Glomerular visceral epithelial cell (primary cell): ENCODE measurements around the gene NFATC2.

ENCODE experiments used
- DNase-seq: peaks from one replicate; pipeline ENCODE4 v3.0.0-alpha.2; 2016; ENCODE audit errors: extremely low spot score

The NFATC2 gene

GRCh38 chr20:51429696-51430095 lies 112.8 kb downstream of the NFATC2 start:
- no peak for DNase-seq

GRCh38 chr20:51429144-51429482 lies 113.4 kb downstream of the NFATC2 start:
- no peak for DNase-seq

- DNase-seq: no peak
Measured at GRCh38 chr20:51428401-51429143, 113.9 kb downstream of the NFATC2 start.

GRCh38 chr20:51427651-51428291 lies 114.7 kb downstream of the NFATC2 start:
- DNase-seq: no peak

DNA sequence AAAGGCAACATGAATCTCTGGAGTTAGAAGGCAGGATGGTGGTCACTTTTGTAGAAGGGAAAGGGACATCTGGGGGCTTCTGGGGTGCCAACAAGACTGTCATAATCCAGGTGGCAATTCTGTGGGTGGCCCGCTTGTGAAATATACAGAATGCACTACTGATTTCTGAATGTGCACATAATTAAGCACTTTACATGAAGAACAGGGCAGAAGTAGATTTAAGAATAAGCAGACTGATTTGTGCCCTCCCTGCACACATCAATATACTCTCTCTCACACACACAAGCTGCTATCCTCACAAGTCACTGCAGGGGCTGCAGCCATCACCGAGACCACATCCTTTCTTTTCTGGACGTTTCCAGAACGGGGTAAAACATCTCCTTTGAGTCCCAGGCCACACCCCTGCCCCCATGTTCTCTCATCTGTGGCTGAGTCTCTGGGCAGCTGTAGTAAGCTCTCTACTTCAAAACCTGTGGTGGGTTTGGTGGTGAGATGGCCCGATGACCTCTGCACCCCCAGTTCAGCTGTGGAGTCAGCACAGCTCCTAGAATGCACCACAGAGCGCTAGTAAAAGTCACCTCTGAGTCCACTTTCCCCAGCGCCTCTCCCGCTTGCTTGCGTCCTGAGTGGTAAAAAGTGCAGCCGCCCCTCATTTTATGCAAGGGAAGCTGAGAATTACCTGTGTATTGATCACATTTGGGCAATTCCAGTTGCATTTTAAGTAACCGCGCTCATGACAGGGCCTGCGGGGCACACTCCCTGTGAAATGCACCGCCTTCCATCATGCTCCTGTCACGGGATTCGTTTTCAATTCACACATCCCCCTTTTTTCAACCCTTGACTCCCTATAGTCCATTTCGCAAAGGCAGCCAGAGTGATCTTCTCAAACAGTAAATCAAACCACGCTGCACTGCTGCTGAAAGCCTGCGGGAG lies 115.5 kb downstream of the NFATC2 start:
- no peak for DNase-seq

GRCh38 chr20:51425347-51426106 lies 117.0 kb downstream of the NFATC2 start:
- no peak for DNase-seq

DNA sequence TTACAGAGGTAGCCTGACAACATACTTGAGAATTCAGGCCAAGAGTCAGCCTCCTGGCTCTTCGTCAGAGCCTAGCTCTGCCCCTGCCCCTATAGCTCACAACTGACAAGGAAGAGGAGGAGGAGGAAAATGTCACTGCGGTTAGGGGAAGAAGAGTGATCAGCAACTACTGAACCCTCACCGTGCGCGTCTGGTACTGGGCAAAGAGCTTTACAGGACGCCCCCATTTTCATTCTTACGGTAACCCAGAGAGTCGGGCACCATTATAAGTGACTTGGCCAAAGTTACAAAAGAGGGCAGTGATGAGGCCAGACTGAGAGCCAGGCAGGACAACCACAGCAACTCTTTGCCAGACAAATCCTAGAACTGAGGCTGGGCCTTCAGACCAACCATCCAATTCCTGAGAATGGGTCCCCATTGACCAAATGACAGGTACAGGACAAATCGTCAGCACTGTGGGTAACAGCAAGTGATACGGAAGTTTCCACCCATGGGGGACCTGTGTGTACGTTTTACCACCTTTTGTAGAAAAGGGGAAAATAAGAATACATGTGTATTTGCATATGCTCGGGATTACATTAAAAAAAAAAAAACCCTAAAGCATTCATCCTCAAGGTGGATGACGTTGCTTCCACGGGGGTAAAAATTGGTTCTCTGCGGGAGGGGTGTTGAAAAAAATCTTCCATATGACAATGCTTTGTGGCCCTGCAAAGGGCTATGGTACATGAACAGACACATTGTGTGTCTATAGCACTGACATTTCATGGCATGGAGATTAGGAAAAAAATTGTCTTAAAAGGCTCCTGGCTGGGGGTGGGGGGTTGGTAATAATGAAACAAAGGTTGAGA lies 118.0 kb downstream of the NFATC2 start:
- DNase-seq: no peak

DNA sequence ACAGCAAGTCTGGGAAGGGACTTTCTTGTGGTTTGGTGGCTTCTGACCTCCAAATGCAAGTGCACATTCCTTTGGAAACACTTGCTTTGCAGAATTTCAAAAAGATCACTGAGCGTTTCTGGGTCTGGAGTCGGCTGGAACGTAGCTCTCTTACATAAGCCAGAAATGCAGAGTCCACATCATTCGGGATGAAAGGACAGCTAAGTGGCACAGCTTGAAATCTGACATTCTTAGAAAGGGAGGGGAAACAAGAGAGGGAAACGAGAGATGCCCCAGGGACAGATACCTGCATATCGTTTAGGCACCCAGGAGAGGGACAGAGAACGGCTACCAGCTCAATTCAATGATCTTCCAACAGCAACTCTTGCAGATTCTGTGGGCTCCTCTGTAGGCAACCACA lies 118.7 kb downstream of the NFATC2 start:
- DNase-seq: no peak

DNA sequence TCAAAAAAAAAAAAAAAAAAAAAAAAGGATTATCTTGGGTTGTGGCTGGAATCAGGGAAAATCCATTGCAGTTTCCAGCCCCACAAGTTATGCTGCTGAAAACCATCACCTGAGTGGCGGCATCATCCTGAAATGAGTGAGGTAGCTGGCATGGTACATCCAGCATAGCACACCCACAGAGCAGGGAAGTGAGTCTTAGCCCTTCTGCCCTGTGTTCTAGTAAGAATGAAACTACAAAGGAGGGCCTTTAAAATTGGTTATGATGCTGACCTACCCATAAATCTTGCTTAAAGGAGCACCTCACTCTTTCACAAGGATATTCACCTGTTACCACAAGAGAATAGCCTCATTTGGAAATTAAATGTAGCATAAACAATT lies 119.2 kb downstream of the NFATC2 start:
- no peak for DNase-seq

GRCh38 chr20:51422514-51423289 lies 119.8 kb downstream of the NFATC2 start:
- DNase-seq: no peak

- no peak for DNase-seq
Measured at GRCh38 chr20:51420805-51421204, 121.7 kb downstream of the NFATC2 start.

- DNase-seq: peak; percentile 30
Measured at GRCh38 chr20:51420111-51420510, 122.4 kb downstream of the NFATC2 start.

DNA sequence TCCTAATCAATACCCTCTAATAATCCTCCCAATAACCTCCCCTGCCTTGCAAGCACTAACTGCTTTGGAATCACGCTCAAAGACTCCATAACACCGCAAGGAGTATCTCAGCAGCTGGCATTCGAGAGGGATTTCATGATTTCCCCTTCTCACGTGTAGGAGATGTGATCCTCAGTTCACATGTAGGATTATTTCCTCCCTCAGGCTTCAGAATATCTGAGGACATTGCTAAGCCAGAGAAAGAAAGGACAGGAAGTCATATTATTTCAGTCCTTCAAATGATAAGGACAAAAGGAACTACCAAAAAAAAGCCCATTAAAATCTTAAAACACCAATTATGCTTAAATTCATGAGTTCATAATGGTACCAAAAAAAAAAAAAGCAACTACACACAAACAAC lies 122.9 kb downstream of the NFATC2 start:
- DNase-seq: no peak

DNA sequence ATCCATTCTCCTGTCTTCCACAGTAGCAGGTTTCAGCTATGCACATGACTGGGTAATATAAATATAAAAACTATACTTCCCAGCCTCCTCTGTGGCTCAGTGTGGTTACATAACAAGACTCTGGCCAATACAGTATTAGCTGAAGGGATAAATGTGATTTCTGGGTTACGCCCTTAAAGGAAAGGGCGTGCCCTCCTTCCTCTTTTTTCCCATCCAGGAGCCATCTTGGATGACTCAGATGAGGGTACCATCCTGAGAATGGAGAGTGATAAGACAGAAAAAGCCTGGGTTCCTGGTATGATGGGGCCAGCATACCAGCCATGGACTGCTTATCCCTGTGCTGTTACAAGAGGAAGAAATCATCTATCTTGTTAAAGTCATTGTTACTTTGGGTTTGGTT lies 123.3 kb downstream of the NFATC2 start:
- no peak for DNase-seq

- DNase-seq: no peak
Measured at GRCh38 chr20:51418137-51418529, 124.4 kb downstream of the NFATC2 start.

DNA sequence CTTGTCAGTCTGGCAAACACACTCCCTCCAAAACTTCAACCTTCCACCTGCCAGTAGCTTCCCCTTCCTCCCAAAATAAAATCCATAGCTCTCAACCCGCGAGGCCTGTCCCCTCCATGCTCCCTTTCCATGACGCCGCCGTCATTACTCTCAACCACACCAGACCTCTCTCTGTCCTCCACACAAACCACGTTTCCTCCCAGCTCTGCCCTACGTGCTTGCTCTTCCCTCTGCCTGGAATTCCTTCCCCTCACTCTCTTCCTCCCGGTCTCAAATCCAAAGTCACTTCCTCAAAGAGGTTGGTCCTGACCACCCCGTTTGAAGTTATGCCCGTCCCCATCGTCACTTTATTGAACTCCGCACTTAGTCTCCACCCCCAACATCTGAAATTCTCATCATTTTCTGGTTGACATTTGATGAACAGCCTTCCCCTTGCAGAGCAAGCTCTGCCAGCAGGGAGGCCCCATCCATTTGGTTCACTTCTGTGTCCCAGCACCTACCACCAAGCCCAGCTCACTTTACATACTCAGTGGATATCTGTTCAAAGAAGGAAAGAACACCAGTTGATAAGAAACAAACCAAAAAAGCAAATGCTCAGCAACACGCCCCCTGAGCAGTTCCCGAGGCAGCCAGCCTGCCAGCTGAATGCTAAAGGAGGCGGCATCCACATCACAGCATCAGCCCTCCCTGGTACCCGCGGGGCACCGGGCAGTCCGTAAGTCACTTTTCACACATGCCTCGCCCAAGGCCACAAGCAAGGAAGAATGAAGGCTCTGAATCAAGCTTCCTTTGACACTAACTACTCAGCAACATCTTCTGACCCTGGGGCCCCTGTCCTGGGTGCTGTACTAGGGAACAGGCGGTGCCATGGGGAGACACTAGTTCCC lies 125.0 kb downstream of the NFATC2 start:
- DNase-seq: no peak

GRCh38 chr20:51416532-51417249 lies 125.8 kb downstream of the NFATC2 start:
- DNase-seq: no peak

GRCh38 chr20:51413857-51414256 lies 128.7 kb downstream of the NFATC2 start:
- no peak for DNase-seq
